Measurements from ENCODE around the gene NSMCE1. TPM values are rescaled to one million over a fixed set of nuclear protein-coding genes. Genes with fewer than 3 reads are reported as not detected.
"Not testable (repeated sequence)": the region's sequence is repeated elsewhere in the genome, so short reads cannot be mapped to it uniquely, and the experiment has no call there.

The NSMCE1 gene
- total RNA-seq, 5 donors from 2014 or later (not counting 1 experiment from before 2014, with no cell fraction given): 53.5 to 83.2 (median 73.9) TPM

- ATAC-seq (replicated peaks in 1 of 4) (no peak), DNase-seq (no peak)
- Histone ChIP-seq H3K9me3 (no peaks in the 10 kb centered on the region), H3K4me3 (ENCODE audit: control insufficient read depth in 1 of 2, extremely low read depth in 1 of 2, low read length in 1 of 2) (no peak overlapping the region), H3K4me1 (ENCODE audit: control insufficient read depth in 1 of 2, extremely low read depth in 1 of 2, insufficient read depth in 2 of 2, low read length in 2 of 2) (peaks cover 27% of the 10 kb centered on the region in 2 experiments), H3K27me3 (replicated peaks in 1 of 2; ENCODE audit: control insufficient read depth in 2 of 2, extremely low read depth in 1 of 2, insufficient read depth in 2 of 2, low read length in 1 of 2) (no peaks in the 10 kb centered on the region), H3K27ac (ENCODE audit: low read length) (no peak overlapping the region), H3K36me3 (ENCODE audit: control insufficient read depth in 2 of 2, extremely low read depth in 1 of 2, insufficient read depth in 1 of 2, low read length in 1 of 2) (peaks cover 0 to 19% of the 10 kb centered on the region in 2 donors)
- Mint-ChIP-seq H3K4me3 (no peak overlapping the region), H3K9me3 (no peaks in the 10 kb centered on the region), H3K27ac (peak overlapping the region in 1 of 2 donors; percentile 52), H3K27me3 (no peaks in the 10 kb centered on the region), H3K4me1 (peaks cover 63 to 70% (median 66%) of the 10 kb centered on the region in 3 donors), H3K36me3 (peaks cover 65% of the 10 kb centered on the region)
- WGBS (ENCODE audit: insufficient coverage): 100% methylated on average over 1 of the region's 8 CpGs
- ChIA-PET POLR2A (no interaction called here), CTCF (interaction anchor here in 1 of 2 donors (0.7 kb wide), 1 partner anchor 16 kb away, joined by 3 read pairs; no protein-coding TSS in a partner anchor)
Measured at GRCh38 chr16:27251541-27252205, 16.9 kb downstream of the NSMCE1 start.

GRCh38 chr16:27248886-27249285 lies 19.7 kb downstream of the NSMCE1 start:
- Mint-ChIP-seq H3K4me1 (peaks cover 53 to 73% (median 65%) of the 10 kb centered on the region in 3 donors), H3K27ac (peak overlapping the region in 1 of 2 donors; percentile 65), H3K36me3 (peaks cover 47% of the 10 kb centered on the region)
- not testable (repeated sequence) for H3K4me3 Mint-ChIP-seq; H3K27ac ChIP-seq (ENCODE audit: low read length); ATAC-seq (replicated peaks in 1 of 4); H3K27me3 ChIP-seq (replicated peaks in 1 of 2; ENCODE audit: control insufficient read depth in 2 of 2, extremely low read depth in 1 of 2, insufficient read depth in 2 of 2, low read length in 1 of 2); H3K9me3 Mint-ChIP-seq; DNase-seq; H3K9me3 ChIP-seq; H3K4me3 ChIP-seq (ENCODE audit: control insufficient read depth in 1 of 2, extremely low read depth in 1 of 2, low read length in 1 of 2); H3K36me3 ChIP-seq (ENCODE audit: control insufficient read depth in 2 of 2, extremely low read depth in 1 of 2, insufficient read depth in 1 of 2, low read length in 1 of 2); H3K27me3 Mint-ChIP-seq
- CTCF ChIA-PET: interaction anchor here in 1 of 2 donors (0.5 kb wide), 1 partner anchor 112 kb away, joined by 3 read pairs; no protein-coding TSS in a partner anchor
- 100% methylated on average over 1 of the region's 4 CpGs for WGBS (ENCODE audit: insufficient coverage)
- POLR2A ChIA-PET: interaction anchor here in 1 of 2 donors (0.6 kb wide), 1 partner anchor 157 kb away, joined by 3 read pairs; no protein-coding TSS in a partner anchor
- peaks cover 18 to 31% of the 10 kb centered on the region in 2 experiments for H3K4me1 ChIP-seq (ENCODE audit: control insufficient read depth in 1 of 2, extremely low read depth in 1 of 2, insufficient read depth in 2 of 2, low read length in 2 of 2)

- Histone ChIP-seq H3K4me1 (ENCODE audit: control insufficient read depth in 1 of 2, extremely low read depth in 1 of 2, insufficient read depth in 2 of 2, low read length in 2 of 2) (peaks cover 14 to 32% of the 10 kb centered on the region in 2 experiments), H3K9me3 (no peaks in the 10 kb centered on the region), H3K4me3 (ENCODE audit: control insufficient read depth in 1 of 2, extremely low read depth in 1 of 2, low read length in 1 of 2) (no peak overlapping the region), H3K27ac (ENCODE audit: low read length) (no peak overlapping the region), H3K36me3 (ENCODE audit: control insufficient read depth in 2 of 2, extremely low read depth in 1 of 2, insufficient read depth in 1 of 2, low read length in 1 of 2) (peaks cover 0 to 4% of the 10 kb centered on the region in 2 donors), H3K27me3 (replicated peaks in 1 of 2; ENCODE audit: control insufficient read depth in 2 of 2, extremely low read depth in 1 of 2, insufficient read depth in 2 of 2, low read length in 1 of 2) (no peaks in the 10 kb centered on the region)
- POLR2A ChIA-PET: interaction anchor here in 1 of 2 donors (0.6 kb wide), 1 partner anchor 45 kb away, joined by 11 read pairs; the partner anchor contains the start of gene KDM8
- Mint-ChIP-seq H3K27ac (peak overlapping the region in 1 of 2 donors; percentile 52), H3K4me1 (peaks cover 53 to 73% (median 65%) of the 10 kb centered on the region in 3 donors), H3K36me3 (peaks cover 40% of the 10 kb centered on the region), H3K27me3 (no peaks in the 10 kb centered on the region), H3K4me3 (no peak overlapping the region), H3K9me3 (no peaks in the 10 kb centered on the region)
- ATAC-seq (replicated peaks in 1 of 4) (no peak), DNase-seq (no peak)
- CTCF ChIA-PET: interaction anchor here (0.6 to 0.7 kb wide), 2 partner anchors 16 to 970 kb away, joined by 3 to 5 read pairs; no protein-coding TSS in a partner anchor
- WGBS (ENCODE audit: insufficient coverage): no CpG with 5 or more reads among the region's 2 CpGs
Measured at GRCh38 chr16:27248036-27248435, 20.5 kb downstream of the NSMCE1 start.

DNA sequence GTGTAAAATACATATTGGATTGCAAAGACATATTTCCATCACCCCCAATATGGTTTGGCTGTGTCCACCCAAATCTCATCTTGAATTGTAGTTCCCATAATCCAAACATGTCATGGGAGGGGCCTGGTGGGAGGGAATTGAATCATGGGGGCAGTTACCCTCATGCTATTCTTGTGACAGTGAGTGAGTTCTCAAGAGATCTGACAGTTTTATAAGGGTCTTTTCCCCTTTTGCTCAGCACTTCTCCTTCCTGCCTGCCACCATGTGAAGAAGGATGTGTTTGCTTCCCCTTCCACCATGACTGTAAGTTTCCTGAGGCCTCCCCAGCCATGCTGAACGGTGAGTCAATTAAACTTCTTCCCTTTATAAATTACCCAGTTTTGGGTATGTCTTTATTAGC lies 21.5 kb downstream of the NSMCE1 start:
- no CpG with 5 or more reads among the region's 1 CpG for WGBS (ENCODE audit: insufficient coverage)

GRCh38 chr16:27246439-27246838 lies 22.1 kb downstream of the NSMCE1 start:
- POLR2A ChIA-PET: interaction anchor here in 1 of 2 donors (0.6 kb wide), 1 partner anchor 50 kb away, joined by 3 read pairs; no protein-coding TSS in a partner anchor
- Histone ChIP-seq H3K4me1 (ENCODE audit: control insufficient read depth in 1 of 2, extremely low read depth in 1 of 2, insufficient read depth in 2 of 2, low read length in 2 of 2) (peaks cover 12 to 31% of the 10 kb centered on the region in 2 experiments), H3K27me3 (replicated peaks in 1 of 2; ENCODE audit: control insufficient read depth in 2 of 2, extremely low read depth in 1 of 2, insufficient read depth in 2 of 2, low read length in 1 of 2) (no peaks in the 10 kb centered on the region), H3K9me3 (no peaks in the 10 kb centered on the region), H3K36me3 (ENCODE audit: control insufficient read depth in 2 of 2, extremely low read depth in 1 of 2, insufficient read depth in 1 of 2, low read length in 1 of 2) (peaks cover 0 to 5% of the 10 kb centered on the region in 2 donors), H3K27ac (ENCODE audit: low read length) (no peak overlapping the region), H3K4me3 (ENCODE audit: control insufficient read depth in 1 of 2, extremely low read depth in 1 of 2, low read length in 1 of 2) (no peak overlapping the region)
- no peak for ATAC-seq (replicated peaks in 1 of 4)
- no peak for DNase-seq
- CTCF ChIA-PET: no interaction called here
- no peaks in the 10 kb centered on the region for H3K27me3 Mint-ChIP-seq
- H3K4me1 Mint-ChIP-seq: peaks cover 50 to 76% (median 68%) of the 10 kb centered on the region in 3 donors
- peaks cover 39% of the 10 kb centered on the region for H3K36me3 Mint-ChIP-seq
- no peak overlapping the region for H3K4me3 Mint-ChIP-seq
- H3K9me3 Mint-ChIP-seq: no peaks in the 10 kb centered on the region
- H3K27ac Mint-ChIP-seq: peak overlapping the region; percentile 64 to 81
- 100% methylated on average over 1 of the region's 4 CpGs for WGBS (ENCODE audit: insufficient coverage)

More for the DNA sequence above, 21.5 kb downstream of the NSMCE1 start:
- peaks cover 38% of the 10 kb centered on the region for H3K36me3 Mint-ChIP-seq
- H3K27me3 ChIP-seq (replicated peaks in 1 of 2; ENCODE audit: control insufficient read depth in 2 of 2, extremely low read depth in 1 of 2, insufficient read depth in 2 of 2, low read length in 1 of 2); H3K4me3 Mint-ChIP-seq; H3K9me3 Mint-ChIP-seq; H3K27ac ChIP-seq (ENCODE audit: low read length); H3K9me3 ChIP-seq; CTCF ChIA-PET; H3K27me3 Mint-ChIP-seq; ATAC-seq (replicated peaks in 1 of 4); H3K4me3 ChIP-seq (ENCODE audit: control insufficient read depth in 1 of 2, extremely low read depth in 1 of 2, low read length in 1 of 2); DNase-seq; H3K36me3 ChIP-seq (ENCODE audit: control insufficient read depth in 2 of 2, extremely low read depth in 1 of 2, insufficient read depth in 1 of 2, low read length in 1 of 2): not testable (repeated sequence)
- H3K4me1 Mint-ChIP-seq: peaks cover 53 to 76% (median 68%) of the 10 kb centered on the region in 3 donors
- POLR2A ChIA-PET: interaction anchor here in 1 of 2 donors (0.6 kb wide), 1 partner anchor 50 kb away, joined by 3 read pairs; no protein-coding TSS in a partner anchor
- H3K27ac Mint-ChIP-seq: peak overlapping the region in 1 of 2 donors; percentile 39
- peaks cover 14 to 31% of the 10 kb centered on the region in 2 experiments for H3K4me1 ChIP-seq (ENCODE audit: control insufficient read depth in 1 of 2, extremely low read depth in 1 of 2, insufficient read depth in 2 of 2, low read length in 2 of 2)

DNA sequence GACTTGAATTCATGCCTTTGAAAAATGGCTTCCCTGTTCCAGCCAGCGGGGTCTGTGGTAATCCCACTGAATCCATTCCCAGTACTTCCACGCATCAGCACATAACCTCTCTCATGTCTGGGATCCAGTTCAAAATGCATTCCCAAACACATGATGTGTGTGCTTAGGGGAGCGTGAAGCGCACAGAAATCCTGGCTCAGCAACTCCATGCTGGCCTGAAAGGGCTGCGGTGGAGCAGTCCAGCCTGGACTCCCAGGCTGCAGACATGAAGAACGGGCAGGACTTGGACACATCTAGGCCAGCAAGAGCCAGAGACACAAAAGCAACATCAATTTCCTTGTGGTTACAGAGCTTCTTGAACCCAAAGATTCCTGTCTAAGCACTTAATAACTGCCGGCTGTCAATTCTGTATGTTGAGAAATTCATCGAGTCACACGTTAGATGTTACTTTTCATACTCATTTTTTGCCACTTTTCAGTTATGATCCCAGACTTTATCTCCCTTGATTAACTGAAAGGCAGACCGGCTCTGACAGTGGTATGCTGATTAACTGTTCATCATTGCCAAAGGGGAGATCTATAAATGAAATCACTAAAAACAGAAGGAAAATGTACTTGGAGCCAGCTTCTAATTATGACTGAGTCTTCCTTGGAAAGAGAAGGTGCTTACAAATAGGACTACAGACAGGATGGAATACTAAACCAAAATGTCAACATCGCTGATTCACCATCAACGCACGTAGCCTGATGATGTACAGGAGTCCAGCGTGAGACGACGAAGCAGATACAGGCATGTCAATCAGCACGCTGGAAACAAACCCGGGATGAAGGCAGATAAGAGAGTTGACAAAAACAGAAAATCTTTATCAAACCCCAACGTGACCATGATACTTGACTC lies 23.0 kb downstream of the NSMCE1 start:
- H3K4me1 ChIP-seq (ENCODE audit: control insufficient read depth in 1 of 2, extremely low read depth in 1 of 2, insufficient read depth in 2 of 2, low read length in 2 of 2): peaks cover 12 to 31% of the 10 kb centered on the region in 2 experiments
- WGBS (ENCODE audit: insufficient coverage): 87% methylated on average over 7 of the region's 19 CpGs
- no peak overlapping the region for H3K4me3 Mint-ChIP-seq

More for the DNA sequence above, 23.0 kb downstream of the NSMCE1 start:
- ChIA-PET POLR2A (no interaction called here), CTCF (no interaction called here)
- H3K27me3 ChIP-seq (replicated peaks in 1 of 2; ENCODE audit: control insufficient read depth in 2 of 2, extremely low read depth in 1 of 2, insufficient read depth in 2 of 2, low read length in 1 of 2): no peaks in the 10 kb centered on the region
- no peak overlapping the region for H3K4me3 ChIP-seq (ENCODE audit: control insufficient read depth in 1 of 2, extremely low read depth in 1 of 2, low read length in 1 of 2)
- no peaks in the 10 kb centered on the region for H3K27me3 Mint-ChIP-seq
- H3K27ac Mint-ChIP-seq: peak overlapping the region; percentile 81 to 84
- no peak overlapping the region for H3K27ac ChIP-seq (ENCODE audit: low read length)
- peak in 2 of 4 experiments; percentile 7 to 30 for ATAC-seq (replicated peaks in 1 of 4)
- no peaks in the 10 kb centered on the region for H3K9me3 Mint-ChIP-seq
- peaks cover 46 to 75% (median 67%) of the 10 kb centered on the region in 3 donors for H3K4me1 Mint-ChIP-seq
- no peaks in the 10 kb centered on the region for H3K9me3 ChIP-seq
- DNase-seq: no peak
- peaks cover 39% of the 10 kb centered on the region for H3K36me3 Mint-ChIP-seq
- H3K36me3 ChIP-seq (ENCODE audit: control insufficient read depth in 2 of 2, extremely low read depth in 1 of 2, insufficient read depth in 1 of 2, low read length in 1 of 2): peaks cover 2 to 8% of the 10 kb centered on the region in 2 donors
